ENCODE results near the gene ILK. TPM values are rescaled to one million over a fixed set of nuclear protein-coding genes. Genes with fewer than 3 reads are reported as not detected.
A peak's percentile ranks its signal among the peaks of the same experiment; 100 is the strongest.

Gene ILK
- total RNA-seq, 1 experiment from 2014 or later = 92.3 TPM

- TF ChIP-seq CTCF (IDR thresholded peaks at IDR 0.05; ENCODE audit: unreplicated experiment) = no peak
- peak; percentile 37 for DNase-seq (ENCODE audit: unreplicated experiment)
- Mint-ChIP-seq H3K27me3 (ENCODE audit: insufficient read depth, unreplicated experiment) (no peaks in the 10 kb centered on the region), H3K9me3 (ENCODE audit: unreplicated experiment) (no peaks in the 10 kb centered on the region), H3K4me1 (ENCODE audit: insufficient read depth, unreplicated experiment) (peaks cover 22% of the 10 kb centered on the region), H3K36me3 (ENCODE audit: insufficient read depth, unreplicated experiment) (peaks cover 27% of the 10 kb centered on the region), H3K27ac (ENCODE audit: low read depth, unreplicated experiment) (no peak overlapping the region), H3K4me3 (ENCODE audit: unreplicated experiment) (no peak overlapping the region)
- TSS peak; percentile 24 for BruUV-seq (replicated peaks)
- CTCF ChIA-PET = interaction anchor here (0.6 to 4.8 kb wide), 19 partner anchors 8 to 971 kb away, joined by 3 to 34 read pairs (median 4); partner anchors contain the start of genes MRPL17, TAF10 and TPP1
- POLR2A ChIA-PET = interaction anchor here (0.6 to 4.6 kb wide), 17 partner anchors 8 to 991 kb away, joined by 3 to 56 read pairs (median 4); partner anchors contain the start of genes ARFIP2, MRPL17, SMPD1 and TAF10
- intact Hi-C loops (cut with micrococcal nuclease) = loop anchor here (5.0 to 10.0 kb wide), 3 partner anchors 103 to 227 kb away; partner anchors contain the start of gene TRIM3
These were observed 580 bp downstream of the ILK start for GRCh38 chr11:6604081-6604626.

- no peak for TF ChIP-seq CTCF (IDR thresholded peaks at IDR 0.05; ENCODE audit: unreplicated experiment)
- BruUV-seq (replicated peaks) = no TSS peak
- POLR2A ChIA-PET = interaction anchor here (0.8 to 4.6 kb wide), 12 partner anchors 7 to 215 kb away, joined by 3 to 56 read pairs (median 4); partner anchors contain the start of genes ARFIP2, MRPL17, SMPD1 and TAF10
- DNase-seq (ENCODE audit: unreplicated experiment) = no peak
- Mint-ChIP-seq H3K27me3 (ENCODE audit: insufficient read depth, unreplicated experiment) (no peaks in the 10 kb centered on the region), H3K27ac (ENCODE audit: low read depth, unreplicated experiment) (no peak overlapping the region), H3K4me3 (ENCODE audit: unreplicated experiment) (no peak overlapping the region), H3K9me3 (ENCODE audit: unreplicated experiment) (no peaks in the 10 kb centered on the region), H3K4me1 (ENCODE audit: insufficient read depth, unreplicated experiment) (peaks cover 22% of the 10 kb centered on the region), H3K36me3 (ENCODE audit: insufficient read depth, unreplicated experiment) (peaks cover 27% of the 10 kb centered on the region)
- intact Hi-C loops (cut with micrococcal nuclease) = loop anchor here (5.0 to 10.0 kb wide), 3 partner anchors 103 to 227 kb away; partner anchors contain the start of gene TRIM3
- CTCF ChIA-PET = interaction anchor here (0.6 to 4.8 kb wide), 17 partner anchors 8 to 288 kb away, joined by 3 to 34 read pairs (median 4); partner anchors contain the start of genes MRPL17, TAF10 and TPP1
These were observed 1.2 kb downstream of the ILK start for GRCh38 chr11:6604790-6605189.

GRCh38 chr11:6606471-6607189 is 3.1 kb downstream of the ILK start:
- intact Hi-C loops (cut with micrococcal nuclease) = loop anchor here (10.0 kb wide), 1 partner anchor 132 kb away; the partner anchor contains the start of gene TRIM3
- Mint-ChIP-seq H3K27me3 (ENCODE audit: insufficient read depth, unreplicated experiment) (no peaks in the 10 kb centered on the region), H3K36me3 (ENCODE audit: insufficient read depth, unreplicated experiment) (peaks cover 31% of the 10 kb centered on the region), H3K4me3 (ENCODE audit: unreplicated experiment) (peak overlapping the region; percentile 35), H3K4me1 (ENCODE audit: insufficient read depth, unreplicated experiment) (peaks cover 26% of the 10 kb centered on the region), H3K9me3 (ENCODE audit: unreplicated experiment) (no peaks in the 10 kb centered on the region), H3K27ac (ENCODE audit: low read depth, unreplicated experiment) (peak overlapping the region; percentile 52)
- DNase-seq (ENCODE audit: unreplicated experiment) = peak; percentile 81
- TF ChIP-seq CTCF (IDR thresholded peaks at IDR 0.05; ENCODE audit: unreplicated experiment) = no peak
- ChIA-PET CTCF (interaction anchor here (0.6 to 1.6 kb wide), 8 partner anchors 11 to 987 kb away, joined by 3 to 12 read pairs (median 4); partner anchors contain the start of genes MRPL17 and TPP1), POLR2A (interaction anchor here (1.0 to 4.6 kb wide), 7 partner anchors 10 to 217 kb away, joined by 3 to 40 read pairs (median 10); partner anchors contain the start of genes ARFIP2, MRPL17, SMPD1 and TIMM10B)
- no TSS peak for BruUV-seq (replicated peaks)
